GM11168 (cell line): Measurements from ENCODE around the gene RPN1.
"Not testable (repeated sequence)": the region's sequence is repeated elsewhere in the genome, so short reads cannot be mapped to it uniquely, and the experiment has no call there.

Source experiments
- in situ Hi-C: fragments of 300-500 bp; cut with MboI; formaldehyde crosslinking; loops from one replicate; pipeline ENCODE4 v1.12.0; 2022; ENCODE audit warnings: low sequenced_read_pairs; ENCODE audit not compliant: unreplicated experiment

RPN1 gene

GRCh38 chr3:128653383-128653992 is 2.9 kb upstream of the RPN1 start:
- in situ Hi-C loops = not testable (repeated sequence)

GRCh38 chr3:128648940-128649663 is 1.5 kb downstream of the RPN1 start:
- in situ Hi-C loops = no loop called here

- in situ Hi-C loops = no loop called here
Observed at GRCh38 chr3:128648402-128648801, 2.2 kb downstream of the RPN1 start.

GRCh38 chr3:128647307-128647706 is 3.3 kb downstream of the RPN1 start:
- in situ Hi-C loops = no loop called here

GRCh38 chr3:128634075-128634611 is 16.5 kb downstream of the RPN1 start:
- in situ Hi-C loops = no loop called here

- in situ Hi-C loops = no loop called here
Observed at GRCh38 chr3:128632301-128632700, 18.3 kb downstream of the RPN1 start.

GRCh38 chr3:128629936-128630335 is 20.7 kb downstream of the RPN1 start:
- in situ Hi-C loops = no loop called here

GRCh38 chr3:128625409-128625945 is 25.1 kb downstream of the RPN1 start:
- in situ Hi-C loops = no loop called here

GRCh38 chr3:128624526-128625138 is 26.0 kb downstream of the RPN1 start:
- in situ Hi-C loops = no loop called here

GRCh38 chr3:128623762-128624176 is 26.8 kb downstream of the RPN1 start:
- in situ Hi-C loops = no loop called here

- in situ Hi-C loops = no loop called here
Observed at GRCh38 chr3:128621931-128622330, 28.7 kb downstream of the RPN1 start.

GRCh38 chr3:128621234-128621633 is 29.4 kb downstream of the RPN1 start:
- in situ Hi-C loops = no loop called here

- in situ Hi-C loops = no loop called here
Observed at GRCh38 chr3:128620268-128620691, 30.3 kb downstream of the RPN1 start.

- in situ Hi-C loops = no loop called here
Observed at GRCh38 chr3:128619146-128619890, 31.3 kb downstream of the RPN1 start.

GRCh38 chr3:128618398-128618726 is 32.3 kb downstream of the RPN1 start:
- in situ Hi-C loops = no loop called here

GRCh38 chr3:128617557-128618397 is 32.8 kb downstream of the RPN1 start:
- in situ Hi-C loops = no loop called here

GRCh38 chr3:128617270-128617556 is 33.4 kb downstream of the RPN1 start:
- in situ Hi-C loops = no loop called here

GRCh38 chr3:128616516-128617269 is 33.9 kb downstream of the RPN1 start:
- in situ Hi-C loops = no loop called here

- in situ Hi-C loops = no loop called here
Observed at GRCh38 chr3:128614076-128614475, 36.5 kb downstream of the RPN1 start.
